GM11168 (cell line): ENCODE data around the gene MFRP.

Experiments
- in situ Hi-C: fragments of 300-500 bp; cut with MboI; formaldehyde crosslinking; loops from one replicate; pipeline ENCODE4 v1.12.0; 2022; ENCODE audit warnings: low sequenced_read_pairs; ENCODE audit not compliant: unreplicated experiment

Gene MFRP

GRCh38 chr11:119319700-119320239 is 26.7 kb downstream of the MFRP start:
- in situ Hi-C loops = no loop called here

- in situ Hi-C loops = no loop called here
These were observed 27.3 kb downstream of the MFRP start for GRCh38 chr11:119319136-119319699.

DNA sequence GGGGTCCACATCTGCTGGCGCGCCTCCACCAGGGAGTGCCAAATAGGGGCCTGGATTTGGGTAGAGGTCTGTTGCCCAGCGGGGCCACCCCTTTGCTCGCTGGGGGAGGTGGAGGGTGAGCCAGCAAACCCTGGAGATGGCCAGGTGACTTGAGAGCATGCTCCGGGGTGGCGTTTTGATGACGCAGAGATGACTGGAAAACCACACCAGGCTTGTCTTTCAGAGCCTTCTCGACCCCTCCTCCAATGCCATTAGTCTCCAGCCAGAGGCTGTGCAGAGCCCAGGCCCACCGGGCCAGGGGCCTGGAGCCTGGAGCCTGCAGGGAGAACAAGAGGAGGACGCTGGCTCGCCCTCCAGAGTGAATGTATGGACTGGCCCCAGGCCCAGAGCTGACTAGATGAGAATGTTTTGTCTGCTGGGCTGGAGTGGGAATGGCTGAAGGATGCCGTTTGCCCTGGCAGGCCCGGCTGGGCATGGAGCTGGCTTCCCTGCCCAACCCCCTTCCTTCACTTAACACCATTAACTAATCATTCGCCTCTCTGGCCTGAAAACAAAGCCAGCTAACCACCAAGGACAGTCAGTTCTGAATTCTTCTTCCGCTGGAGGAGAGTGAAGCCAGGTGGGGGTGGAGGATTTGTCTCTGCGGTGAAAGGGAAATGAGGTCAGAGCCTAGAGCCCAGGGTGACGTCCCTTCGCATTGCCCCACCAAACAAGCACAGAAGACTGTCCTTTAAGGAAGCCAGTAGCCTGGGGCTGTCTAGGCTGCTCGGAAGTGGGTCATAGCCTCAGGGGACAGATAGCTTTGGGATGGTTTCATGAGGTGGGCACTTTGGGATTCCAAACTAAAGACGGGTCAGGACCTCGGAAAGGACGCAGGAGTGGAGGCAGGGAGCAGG is 28.0 kb downstream of the MFRP start:
- in situ Hi-C loops = no loop called here

GRCh38 chr11:119317592-119318239 is 28.8 kb downstream of the MFRP start:
- in situ Hi-C loops = no loop called here

DNA sequence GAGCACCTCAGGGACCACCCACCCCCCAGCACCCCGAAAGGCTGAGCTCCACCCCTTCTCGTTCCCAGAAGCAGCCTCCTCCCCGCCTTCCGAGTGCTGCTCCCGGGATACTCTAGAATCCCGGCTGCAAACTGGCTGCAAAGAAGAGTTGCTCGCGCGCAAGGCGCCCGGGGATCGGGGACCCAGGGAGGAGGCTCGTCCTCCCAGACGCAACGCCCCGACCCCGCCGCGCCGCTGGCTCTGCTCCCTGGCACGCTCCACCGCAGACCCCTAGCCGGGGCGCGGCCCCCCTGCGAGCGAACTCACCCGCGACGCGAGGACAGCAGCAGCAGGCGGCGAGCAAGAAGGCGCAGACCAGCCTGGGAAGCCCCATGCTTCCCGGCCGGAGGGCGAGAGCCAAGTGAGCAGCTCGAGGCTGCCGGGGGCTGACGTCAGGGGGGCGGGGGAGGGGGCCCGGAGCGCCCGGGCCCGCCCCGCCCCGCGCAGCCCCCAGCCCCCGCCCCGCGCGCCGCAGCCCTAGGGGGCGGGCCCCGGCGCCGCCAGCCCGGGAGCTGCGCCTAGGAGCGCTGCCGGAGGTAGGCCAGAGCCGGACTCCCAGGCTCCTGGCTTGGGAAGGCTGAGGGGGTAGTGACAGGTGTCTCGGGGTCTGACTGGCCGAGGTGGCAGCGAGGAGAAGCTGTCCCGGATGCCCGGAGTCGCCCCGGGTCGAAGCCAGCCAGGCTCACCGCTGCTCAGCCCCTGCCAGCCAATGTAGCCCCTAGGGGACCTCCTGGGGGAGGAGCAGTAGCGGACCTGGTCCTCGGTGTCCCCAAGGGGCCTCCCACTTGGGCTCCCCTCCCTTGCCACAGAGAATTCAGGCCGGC is 29.5 kb downstream of the MFRP start, which contains the start of gene MCAM:
Gene MCAM (minus strand): TSS at position 402 of the 863 bp plus-strand sequence. CDS start 29 bp downstream, at position 373.
- in situ Hi-C loops = no loop called here

- in situ Hi-C loops = no loop called here
These were observed 30.3 kb downstream of the MFRP start for GRCh38 chr11:119316016-119316728.

DNA sequence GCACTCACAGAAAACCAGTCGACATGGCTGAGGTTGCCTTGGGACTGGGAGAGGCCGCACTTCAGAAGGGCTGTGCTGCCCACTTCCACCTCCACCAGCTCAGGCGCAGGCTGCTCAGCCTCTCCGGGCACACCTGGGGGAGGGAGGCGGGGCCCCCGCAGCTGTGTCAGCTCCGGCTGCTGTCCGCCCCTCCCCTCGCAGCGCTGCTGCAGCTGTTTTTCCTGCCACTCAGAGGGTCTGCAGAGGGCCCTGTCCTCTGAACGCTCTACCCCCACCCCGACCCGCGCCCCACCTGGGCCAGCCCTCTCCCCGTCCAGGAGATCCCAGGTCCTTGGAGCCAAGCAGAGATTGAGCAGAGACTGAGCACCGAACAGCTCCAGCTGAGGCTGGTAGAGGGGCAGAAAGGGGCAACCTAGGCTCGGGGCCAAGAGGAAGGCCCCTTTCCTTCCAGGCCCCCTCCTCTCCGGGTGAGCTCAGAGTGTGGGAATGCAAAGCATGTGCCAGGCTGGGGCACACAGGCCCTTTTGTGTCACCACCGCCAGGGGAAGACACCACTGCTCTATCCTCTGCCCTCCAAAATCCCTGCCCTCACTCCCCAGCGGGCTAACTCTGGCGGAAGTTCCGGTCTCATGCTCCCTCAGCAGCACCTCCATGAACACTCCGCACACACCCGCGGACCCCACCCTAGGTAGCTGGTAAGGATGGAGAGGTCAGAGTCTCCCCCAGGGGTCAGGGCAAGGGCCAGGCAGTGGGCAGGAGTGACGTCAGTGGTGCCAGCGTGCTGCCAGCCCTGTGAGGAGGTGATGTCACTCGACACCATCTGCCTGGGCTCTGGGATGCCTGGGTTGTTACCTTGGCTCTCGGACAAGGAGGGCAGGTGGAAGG is 31.1 kb downstream of the MFRP start:
- in situ Hi-C loops = no loop called here

- in situ Hi-C loops = no loop called here
These were observed 31.8 kb downstream of the MFRP start for GRCh38 chr11:119314726-119315125.

DNA sequence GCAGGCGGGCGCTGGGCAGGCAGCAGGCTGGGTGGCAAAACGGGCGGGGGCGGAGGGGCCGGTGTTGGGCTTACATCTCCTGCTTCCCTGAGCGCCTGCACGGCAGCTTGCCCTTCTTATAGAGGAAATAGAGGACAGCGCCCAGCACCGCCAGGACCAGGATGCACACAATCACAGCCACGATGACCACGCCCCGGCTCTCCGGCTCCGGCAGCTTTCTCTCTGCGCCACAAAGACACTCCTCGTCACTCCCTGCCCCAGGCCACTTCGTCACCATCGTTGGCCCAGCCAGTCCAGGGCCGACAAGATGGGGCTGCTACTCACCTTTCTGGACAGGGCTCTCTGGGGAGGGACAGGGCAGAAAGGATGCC is 35.8 kb downstream of the MFRP start:
- in situ Hi-C loops = no loop called here

GRCh38 chr11:119309953-119310681 is 36.4 kb downstream of the MFRP start:
- in situ Hi-C loops = no loop called here

GRCh38 chr11:119309411-119309810 is 37.1 kb downstream of the MFRP start:
- in situ Hi-C loops = no loop called here

DNA sequence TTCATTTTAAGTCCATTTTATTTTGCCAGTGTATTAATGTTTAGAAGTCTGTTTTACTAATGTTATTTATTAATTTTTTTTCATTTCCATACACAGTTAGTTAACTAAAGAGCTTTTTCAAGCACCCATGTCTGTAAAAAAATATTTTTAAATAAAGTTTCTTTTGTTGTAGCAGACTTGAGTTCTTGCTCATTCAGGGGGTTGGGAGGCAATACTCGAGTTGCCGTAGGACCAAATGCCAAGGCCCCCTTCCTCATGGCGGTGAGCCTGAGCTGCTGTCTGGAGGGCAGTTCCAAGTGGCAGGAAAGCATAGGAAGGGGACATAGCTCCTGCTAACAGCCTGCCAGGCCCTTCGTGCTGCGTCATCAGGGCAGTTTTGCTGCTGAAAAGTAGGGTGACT is 38.5 kb downstream of the MFRP start:
- in situ Hi-C loops = no loop called here

DNA sequence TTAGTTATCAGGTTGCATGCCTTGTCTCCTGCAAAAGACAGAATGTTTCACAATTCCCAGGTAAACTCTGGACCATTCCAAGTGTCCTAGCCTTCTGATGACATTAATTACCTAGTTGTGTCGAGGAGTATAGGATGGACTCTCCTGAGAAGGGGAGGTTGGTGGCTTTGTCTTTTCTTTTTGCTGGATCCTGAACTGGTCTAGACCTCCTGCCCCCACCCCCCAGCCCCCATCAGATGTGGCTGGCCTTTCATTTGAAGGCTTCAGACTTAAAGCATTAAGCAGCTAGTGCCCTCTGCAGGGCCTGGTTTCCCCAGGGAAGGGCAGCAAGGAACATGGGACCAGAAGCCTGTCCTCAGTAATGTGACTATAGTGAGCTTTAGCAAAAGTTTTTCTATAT is 39.3 kb downstream of the MFRP start:
- in situ Hi-C loops = no loop called here

DNA sequence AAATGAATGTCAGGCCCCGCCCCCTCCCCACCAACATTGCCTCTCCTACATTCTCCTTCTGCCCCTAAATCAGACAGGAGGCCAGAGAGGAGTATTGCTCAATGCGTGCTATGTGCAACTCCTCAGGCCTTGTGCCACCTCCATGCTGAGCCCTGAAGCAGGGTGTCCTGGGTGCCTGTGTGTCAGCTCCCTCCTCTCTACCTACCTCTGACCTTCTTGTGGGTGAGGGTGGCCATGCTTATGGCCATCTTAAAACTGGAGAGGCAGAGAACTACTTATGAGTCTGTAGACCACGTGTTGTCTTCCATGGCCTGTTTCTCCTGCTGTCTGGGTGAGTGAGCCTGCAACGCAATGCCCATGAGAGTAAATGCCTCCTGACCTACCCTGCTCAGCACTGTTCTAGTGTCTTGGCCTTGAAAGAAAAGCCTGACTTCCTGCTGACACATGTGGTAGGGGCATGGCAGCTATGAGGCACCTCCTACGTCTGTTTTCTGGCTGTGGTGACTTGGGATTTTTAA is 40.1 kb downstream of the MFRP start:
- in situ Hi-C loops = no loop called here

DNA sequence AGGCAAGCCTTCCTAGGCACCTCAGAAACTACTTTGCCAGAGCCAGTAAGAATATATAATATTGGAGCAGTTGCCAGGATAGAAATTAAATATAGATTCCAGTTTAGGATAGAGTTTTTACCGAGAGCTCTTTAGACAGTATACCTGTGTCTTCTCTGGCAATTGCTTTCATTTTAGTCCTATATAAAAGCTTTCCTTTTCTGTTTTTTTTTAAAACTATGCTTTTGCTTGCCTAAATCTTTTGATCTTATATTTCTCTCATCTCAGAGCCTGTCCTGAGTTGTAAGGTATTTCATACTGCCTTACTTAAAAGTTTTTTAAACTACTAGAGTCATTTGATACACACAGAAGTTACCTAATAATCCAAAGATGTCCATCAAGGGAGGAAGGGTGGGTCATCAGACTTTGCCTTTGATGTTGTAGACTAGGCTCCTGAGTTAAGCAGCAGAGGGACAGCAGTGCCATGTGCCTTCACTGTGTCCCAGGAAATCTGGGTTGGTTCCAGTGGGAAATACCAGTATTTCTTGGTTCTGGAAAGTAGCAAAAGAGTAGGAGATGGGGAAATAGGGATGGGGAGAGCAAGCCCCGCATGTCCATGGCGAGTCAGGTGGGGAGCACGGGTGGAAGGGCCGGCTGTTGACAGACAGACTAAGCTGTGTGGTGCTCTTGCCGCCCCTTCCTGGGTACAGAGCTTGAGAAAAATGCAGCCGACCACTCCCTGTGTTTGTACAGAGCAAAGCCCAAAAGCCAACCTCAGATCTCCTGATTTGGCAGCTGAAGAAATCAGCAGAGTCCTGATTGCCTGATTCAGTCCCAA is 40.7 kb downstream of the MFRP start:
- in situ Hi-C loops = no loop called here

DNA sequence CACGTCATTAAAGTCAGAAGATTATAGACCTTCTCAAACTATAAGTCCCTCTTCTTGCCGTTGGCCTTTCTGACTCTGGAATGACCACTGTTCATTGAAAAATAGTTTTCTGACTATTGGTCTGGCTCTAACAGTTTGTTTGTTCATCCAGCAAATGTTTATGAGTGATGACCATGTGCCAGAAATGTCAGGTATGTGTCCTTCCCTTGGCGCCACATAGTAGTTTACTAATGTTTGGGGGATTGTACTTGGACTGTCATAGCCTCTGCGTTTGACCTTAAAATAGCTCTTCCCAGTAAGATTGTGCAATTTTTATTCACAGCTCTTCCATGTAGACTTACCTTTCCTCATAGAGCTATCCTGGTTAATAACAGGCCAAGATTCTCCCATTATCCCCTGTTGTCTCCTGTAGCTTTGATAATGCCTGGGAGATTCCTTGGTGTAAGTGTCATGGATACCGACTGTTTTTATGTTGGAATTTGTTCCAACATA is 43.2 kb downstream of the MFRP start:
- in situ Hi-C loops = no loop called here
